Testis (tissue), 3 donors: ENCODE data around the gene TRIM15. TPM values are rescaled to one million over a fixed set of nuclear protein-coding genes. Genes with fewer than 3 reads are reported as not detected.
A peak's percentile ranks its signal among the peaks of the same experiment; 100 is the strongest.
"Not testable (repeated sequence)": the region's sequence is repeated elsewhere in the genome, so short reads cannot be mapped to it uniquely, and the experiment has no call there.

ENCODE experiments used
- DNase-seq: peaks from one replicate; pipeline ENCODE4 v3.0.0-alpha.2; 2019
- H3K27ac ChIP-seq, 2 donors: fragments of 200-600 bp; sonication (generic); one replicate each; pipeline ENCODE4 v1.5.1; 2019
- H3K27me3 ChIP-seq: fragments of 200-600 bp; sonication (generic); one replicate; pipeline ENCODE4 v1.5.1; 2019
- H3K36me3 ChIP-seq: fragments of 200-600 bp; sonication (generic); one replicate; pipeline ENCODE4 v1.5.1; 2017; ENCODE audit warnings: low read depth; ENCODE audit errors: missing control alignments
- H3K4me1 ChIP-seq: fragments of 200-600 bp; sonication (generic); one replicate; pipeline ENCODE4 v1.5.1; 2019
- H3K4me3 ChIP-seq, 2 donors: fragments of 200-600 bp; sonication (generic); one replicate each; pipeline ENCODE4 v1.5.1; 2017 to 2019
- H3K9me3 ChIP-seq: fragments of 200-600 bp; sonication (generic); one replicate; pipeline ENCODE4 v1.5.1; 2017
- CTCF ChIP-seq, 3 experiments: fragments of 450-650 bp in 2 of 3; fragments of 200-600 bp in 1 of 3; sonication (generic) in 1 of 3; IDR thresholded peaks; one replicate each; pipeline ENCODE4 v1.5.1; 2016 to 2019; ENCODE audit warnings: antibody characterized with exemption in 3 of 3, mild to moderate bottlenecking in 2 of 3, moderate library complexity in 1 of 3
- POLR2A ChIP-seq: fragments of 450-650 bp; IDR thresholded peaks from one replicate; pipeline ENCODE4 v1.6.1; 2017; ENCODE audit warnings: antibody characterized with exemption, mild to moderate bottlenecking, moderate library complexity
- WGBS, 2 donors: methylation state at CpG; one replicate each; pipeline ENCODE4 v1.1.5; 2018; 5-methylcytosine and 5-hydroxymethylcytosine counted together
- intact Hi-C: fragments of 100-400 bp; cut with DNase I; formaldehyde crosslinking; loops from one replicate; pipeline ENCODE4 v1.15.1; 2023; ENCODE audit warnings: low total_unique reads
- polyA plus RNA-seq: library from polyadenylated mRNA; stranded (reverse); fragments of 350-450 nt; fragmentation: Illumina TruSeq; extraction: RNeasy Lipid Tissue Mini Kit (QIAGEN cat#74804); gene quantifications from one replicate; pipeline ENCODE4 v1.2.3, GENCODE V29; 2014; ENCODE audit warnings: low read depth, low replicate concordance; ENCODE audit not compliant: insufficient read depth
- small RNA-seq, 2 donors: library from RNA; depleted of rRNA; stranded (forward); fragments of <200 nt; gene quantifications; one replicate each; pipeline ENCODE3, GENCODE V24; 2016
- total RNA-seq, 2 donors: library from RNA; depleted of rRNA; stranded (reverse); fragments of >200 nt; gene quantifications; one replicate each; pipeline ENCODE4 v1.2.3, GENCODE V29; 2016

Gene TRIM15
- total and polyA plus RNA-seq, 3 donors from 2014 or later, result 0.25 to 1.1 TPM; not detected in 1

- Histone ChIP-seq H3K4me3 (no peak overlapping the region), H3K36me3 (no peaks in the 10 kb centered on the region), H3K27me3 (no peaks in the 10 kb centered on the region), H3K4me1 (peaks cover 11% of the 10 kb centered on the region), H3K27ac (no peak overlapping the region), H3K9me3 (no peaks in the 10 kb centered on the region)
- WGBS, 2 donors, result 84 to 85% methylated on average over 3 of the region's 3 CpGs
- no peak for TF ChIP-seq POLR2A
- no peak for TF ChIP-seq CTCF (IDR thresholded peaks at IDR 0.05)
- intact Hi-C loops, result no loop called here
- DNase-seq, result no peak
These were observed 52.8 kb downstream of the TRIM15 start for GRCh38 chr6:30216096-30216495.

- intact Hi-C loops, result no loop called here
- Histone ChIP-seq H3K9me3 (no peaks in the 10 kb centered on the region), H3K4me3 (no peak overlapping the region), H3K27ac (no peak overlapping the region), H3K4me1 (no peaks in the 10 kb centered on the region), H3K27me3 (no peaks in the 10 kb centered on the region), H3K36me3 (no peaks in the 10 kb centered on the region)
- 4 to 14% methylated on average over 1 of the region's 1 CpG for WGBS, 2 donors
- TF ChIP-seq POLR2A (no peak), CTCF (IDR thresholded peaks at IDR 0.05) (peak in 2 of 3 experiments; percentile 39 to 67)
- DNase-seq, result peak; percentile 55
These were observed 55.9 kb downstream of the TRIM15 start for GRCh38 chr6:30219244-30219643.

DNA sequence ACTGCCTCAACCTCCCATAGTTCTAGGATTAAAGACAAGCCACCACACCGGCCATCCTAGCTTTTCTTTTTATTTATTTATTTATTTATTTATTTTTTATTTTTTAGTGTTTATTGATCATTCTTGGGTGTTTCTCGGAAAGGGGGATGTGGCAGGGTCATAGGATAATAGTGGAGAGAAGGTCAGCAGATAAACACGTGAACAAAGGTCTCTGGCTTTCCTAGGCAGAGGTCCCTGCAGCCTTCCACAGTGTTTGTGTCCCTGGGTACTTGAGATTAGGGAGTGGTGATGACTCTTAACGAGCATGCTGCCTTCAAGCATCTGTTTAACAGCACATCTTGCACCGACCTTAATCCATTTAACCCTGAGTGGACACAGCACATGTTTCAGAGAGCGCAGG, 58.0 kb downstream of the TRIM15 start:
- H3K4me3 ChIP-seq, H3K27me3 ChIP-seq, H3K27ac ChIP-seq, DNase-seq, intact Hi-C loops, H3K9me3 ChIP-seq, H3K36me3 ChIP-seq, H3K4me1 ChIP-seq: not testable (repeated sequence)
- WGBS, 2 donors, result 65 to 75% methylated on average over 6 of the region's 6 CpGs

- intact Hi-C loops, H3K9me3 ChIP-seq, H3K27ac ChIP-seq, DNase-seq, H3K4me1 ChIP-seq, H3K4me3 ChIP-seq, H3K36me3 ChIP-seq, H3K27me3 ChIP-seq: not testable (repeated sequence)
- 85 to 98% methylated on average over 8 to 23 of the region's 23 CpGs for WGBS, 2 donors
These were observed 58.6 kb downstream of the TRIM15 start for GRCh38 chr6:30221956-30222355.

Small RNAs within 50 kb of the gene (small RNA-seq; reads per million reads assigned to genes)
- gene RF00554, result 0 reads per million in 2 donors

Other genes starting within 250 kb of the TRIM15 start
- 100 to 1,000 TPM; 282 to 504 TPM for gene HLA-A, start 221.0 kb upstream of the TRIM15 start, total RNA-seq
- 586 TPM for gene HLA-A, start 221.0 kb upstream of the TRIM15 start, polyA plus RNA-seq
- gene POLR1H, start 102.3 kb upstream of the TRIM15 start, total RNA-seq, result 10 to 100 TPM; 29.4 to 33.7 TPM
- 56.8 TPM for gene POLR1H, start 102.3 kb upstream of the TRIM15 start, polyA plus RNA-seq
- 10 to 100 TPM; 40.2 to 55.0 TPM for gene PPP1R11, start 96.3 kb upstream of the TRIM15 start, total RNA-seq
- gene PPP1R11, start 96.3 kb upstream of the TRIM15 start, polyA plus RNA-seq, result 91.8 TPM
- gene RNF39, start 87.8 kb upstream of the TRIM15 start, total RNA-seq, result 1 to 10 TPM; 3.5 to 4.3 TPM
- gene RNF39, start 87.8 kb upstream of the TRIM15 start, polyA plus RNA-seq, result 2.7 TPM
- 1 to 10 TPM in 1 of 2 donors, under 1 TPM in 1; 0.50 to 4.0 TPM for gene TRIM31, start 50.5 kb upstream of the TRIM15 start, total RNA-seq
- 6.4 TPM for gene TRIM31, start 50.5 kb upstream of the TRIM15 start, polyA plus RNA-seq
- under 1 TPM; 0.19 to 0.79 TPM for gene TRIM40, start 27.4 kb upstream of the TRIM15 start, total RNA-seq
- 7.5 TPM for gene TRIM40, start 27.4 kb upstream of the TRIM15 start, polyA plus RNA-seq
- under 1 TPM in 1 of 2 donors, not detected in 1; 0.25 TPM for gene TRIM10, start 2.3 kb upstream of the TRIM15 start, total RNA-seq
- gene TRIM10, start 2.3 kb upstream of the TRIM15 start, polyA plus RNA-seq, result 0.17 TPM
- 10 to 100 TPM; 67.1 to 75.8 TPM for gene TRIM26, start 49.9 kb downstream of the TRIM15 start, total RNA-seq
- gene TRIM26, start 49.9 kb downstream of the TRIM15 start, polyA plus RNA-seq, result 40.3 TPM
- 10 to 100 TPM; 30.6 to 33.6 TPM for gene TRIM39, start 163.4 kb downstream of the TRIM15 start, total RNA-seq
- 58.1 TPM for gene TRIM39, start 163.4 kb downstream of the TRIM15 start, polyA plus RNA-seq
- 100 to 1,000 TPM in 1 of 2 donors, 10 to 100 TPM in 1; 94.3 to 101 TPM for gene RPP21, start 181.6 kb downstream of the TRIM15 start, total RNA-seq
- 49.8 TPM for gene RPP21, start 181.6 kb downstream of the TRIM15 start, polyA plus RNA-seq